ENCODE results near the gene TRIL. TPM values are rescaled to one million over a fixed set of nuclear protein-coding genes. Genes with fewer than 3 reads are reported as not detected.

TRIL gene
- total and polyA plus RNA-seq, 9 of the 15 experiments (the other 6 are each of a cell fraction or from before 2014, with no cell fraction given), result not detected

GRCh38 chr7:28964056-28964455 is 5.9 kb upstream of the TRIL start (continued):
- TF ChIP-seq SREBF2 (CRISPR knock-in tag; IDR thresholded peaks at IDR 0.05), result no peak
- TF ChIP-seq NR2C1 (IDR thresholded peaks at IDR 0.05), result no peak
- no peak for TF ChIP-seq NR2C1 (tag; IDR thresholded peaks at IDR 0.05)
- TF ChIP-seq SAFB (IDR thresholded peaks at IDR 0.05; ENCODE audit: borderline replicate concordance, low read depth, low read length), result no peak
- TF ChIP-seq ZBTB40 (IDR thresholded peaks at IDR 0.05), result no peak
- no peak for TF ChIP-seq ZBTB40 (CRISPR knock-in tag; IDR thresholded peaks at IDR 0.05)

Data from K562 (cell line).